Endothelial cell (in vitro differentiated cells): ENCODE measurements around the gene BSX. TPM values are rescaled to one million over a fixed set of nuclear protein-coding genes. Genes with fewer than 3 reads are reported as not detected.

ENCODE experiments used
- DNase-seq: peaks from one replicate; pipeline ENCODE4 v3.0.0; 2021; ENCODE audit warnings: low spot score
- H3K27ac Mint-ChIP-seq: one replicate; pipeline ENCODE4 v1.8.0; 2021; ENCODE audit warnings: mixed read lengths, inconsistent platforms; ENCODE audit not compliant: unreplicated experiment
- H3K27me3 Mint-ChIP-seq: one replicate; pipeline ENCODE4 v1.8.0; 2021; ENCODE audit warnings: mild to moderate bottlenecking, moderate library complexity, mixed read lengths, inconsistent platforms; ENCODE audit not compliant: unreplicated experiment
- H3K36me3 Mint-ChIP-seq: one replicate; pipeline ENCODE4 v1.8.0; 2021; ENCODE audit warnings: mild to moderate bottlenecking, low read depth, mixed read lengths, inconsistent platforms; ENCODE audit not compliant: unreplicated experiment
- H3K4me1 Mint-ChIP-seq: one replicate; pipeline ENCODE4 v1.8.0; 2021; ENCODE audit warnings: mild to moderate bottlenecking, mixed read lengths, inconsistent platforms; ENCODE audit not compliant: unreplicated experiment
- H3K4me3 Mint-ChIP-seq: one replicate; pipeline ENCODE4 v1.8.0; 2021; ENCODE audit warnings: mild to moderate bottlenecking, mixed read lengths, inconsistent platforms; ENCODE audit not compliant: unreplicated experiment
- H3K9me3 Mint-ChIP-seq: one replicate; pipeline ENCODE4 v1.8.0; 2021; ENCODE audit warnings: mixed read lengths, inconsistent platforms; ENCODE audit not compliant: unreplicated experiment
- long read RNA-seq: library from polyadenylated mRNA; unstranded; transcript quantifications from one replicate; pipeline ENCODE4 v2.0.0, GENCODE V29; 2020; ENCODE audit not compliant: unreplicated experiment
- total RNA-seq: library from RNA; stranded (reverse); fragmentation: NEBNext Ultra II Directional; extraction: Animal tissue kit (Norgen Biotek cat#: 25700); gene quantifications from one replicate; pipeline ENCODE4 v1.2.1, GENCODE V29; 2021; ENCODE audit not compliant: unreplicated experiment
- TF ChIP-seq, protein P1 (sequence below): fragments of 200-600 bp; sonication (generic); IDR thresholded peaks from one replicate; pipeline ENCODE4 v1.5.0; 2021; ENCODE audit warnings: antibody characterized with exemption; ENCODE audit not compliant: unreplicated experiment

BSX gene
- total RNA-seq = not detected
- long read RNA-seq = 0 reads

DNA sequence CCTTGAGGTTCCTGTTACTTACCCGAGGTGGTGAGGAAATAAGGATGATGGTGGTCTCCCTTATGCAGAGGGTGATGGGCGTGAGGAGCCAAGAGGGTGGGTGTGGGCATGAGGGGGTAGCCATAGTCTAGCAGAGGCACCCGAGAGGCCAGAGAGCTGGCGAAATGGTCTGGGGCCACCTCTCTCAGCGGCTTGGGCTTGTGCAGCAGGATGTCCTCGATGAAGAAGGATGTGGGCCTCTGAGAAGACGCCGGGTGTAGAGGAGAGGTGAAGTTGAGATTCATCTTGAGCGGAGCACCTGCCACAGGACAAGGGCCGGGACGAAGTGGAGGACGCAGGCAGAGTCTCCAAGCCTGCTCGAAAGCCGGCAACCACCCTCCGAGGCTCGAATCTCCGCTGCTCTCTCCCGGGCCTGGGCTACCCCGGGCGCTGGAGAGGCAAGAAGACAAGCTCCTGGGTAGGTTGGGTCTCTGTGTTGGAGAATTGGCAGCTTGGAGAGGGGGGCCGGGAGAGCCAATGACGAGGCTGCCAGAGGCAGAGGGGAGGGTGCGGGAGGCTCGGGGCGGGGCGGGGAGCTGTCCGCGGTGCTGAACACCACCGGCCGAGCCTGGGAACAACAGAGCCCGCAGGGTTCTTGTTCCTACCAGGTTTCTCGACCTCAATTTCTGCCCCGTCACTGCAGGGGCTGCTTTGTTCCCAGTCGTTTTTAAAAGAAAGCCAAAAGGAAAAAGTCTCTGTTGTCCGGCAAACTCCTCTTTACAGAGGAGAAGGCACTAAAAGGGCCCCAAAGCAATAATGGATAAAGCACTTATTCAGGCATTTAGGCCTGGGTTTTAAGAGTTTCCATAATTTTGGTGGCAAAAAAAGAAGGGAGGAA, at the start of gene BSX:
TSS of gene BSX (minus strand) at position 447 of the 877 bp plus-strand sequence. CDS start at position 284, 163 bp downstream.
- peaks cover 35% of the 10 kb centered on the region for H3K27me3 Mint-ChIP-seq
- TF ChIP-seq, protein P1, sequence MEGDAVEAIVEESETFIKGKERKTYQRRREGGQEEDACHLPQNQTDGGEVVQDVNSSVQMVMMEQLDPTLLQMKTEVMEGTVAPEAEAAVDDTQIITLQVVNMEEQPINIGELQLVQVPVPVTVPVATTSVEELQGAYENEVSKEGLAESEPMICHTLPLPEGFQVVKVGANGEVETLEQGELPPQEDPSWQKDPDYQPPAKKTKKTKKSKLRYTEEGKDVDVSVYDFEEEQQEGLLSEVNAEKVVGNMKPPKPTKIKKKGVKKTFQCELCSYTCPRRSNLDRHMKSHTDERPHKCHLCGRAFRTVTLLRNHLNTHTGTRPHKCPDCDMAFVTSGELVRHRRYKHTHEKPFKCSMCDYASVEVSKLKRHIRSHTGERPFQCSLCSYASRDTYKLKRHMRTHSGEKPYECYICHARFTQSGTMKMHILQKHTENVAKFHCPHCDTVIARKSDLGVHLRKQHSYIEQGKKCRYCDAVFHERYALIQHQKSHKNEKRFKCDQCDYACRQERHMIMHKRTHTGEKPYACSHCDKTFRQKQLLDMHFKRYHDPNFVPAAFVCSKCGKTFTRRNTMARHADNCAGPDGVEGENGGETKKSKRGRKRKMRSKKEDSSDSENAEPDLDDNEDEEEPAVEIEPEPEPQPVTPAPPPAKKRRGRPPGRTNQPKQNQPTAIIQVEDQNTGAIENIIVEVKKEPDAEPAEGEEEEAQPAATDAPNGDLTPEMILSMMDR = no peak
- DNase-seq = peak; percentile 81
- H3K4me1 Mint-ChIP-seq = peaks cover 29% of the 10 kb centered on the region
- no peak within 1 kb of the TSS for H3K4me3 Mint-ChIP-seq
- H3K36me3 Mint-ChIP-seq = no peaks in the 10 kb centered on the region
- H3K27ac Mint-ChIP-seq = no peak within 1 kb of the TSS
- H3K9me3 Mint-ChIP-seq = no peaks in the 10 kb centered on the region

DNA sequence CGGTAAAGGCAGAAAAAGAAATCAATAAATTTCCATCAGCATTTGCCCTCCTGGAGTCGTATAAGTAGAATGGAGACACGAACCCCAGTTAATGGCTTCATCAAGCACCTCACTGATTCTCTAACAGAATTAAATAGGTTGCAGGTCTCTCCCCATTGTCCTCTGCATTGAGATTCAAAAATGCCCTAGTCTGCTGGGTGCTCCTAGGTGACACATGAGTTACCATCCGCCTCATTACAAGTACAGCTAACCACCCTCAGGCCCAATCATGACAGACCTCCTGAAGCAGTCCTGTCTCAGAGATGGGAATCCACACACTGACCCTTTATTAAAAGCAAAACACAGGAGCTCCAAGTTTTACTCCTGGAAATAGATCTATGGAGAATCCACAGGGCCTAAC, 48.9 kb upstream of the BSX start:
- Mint-ChIP-seq H3K36me3 (no peaks in the 10 kb centered on the region), H3K4me3 (no peak overlapping the region), H3K27me3 (no peaks in the 10 kb centered on the region), H3K4me1 (no peaks in the 10 kb centered on the region), H3K9me3 (no peaks in the 10 kb centered on the region), H3K27ac (no peak overlapping the region)
- TF ChIP-seq, protein P1 = no peak
- DNase-seq = no peak

DNA sequence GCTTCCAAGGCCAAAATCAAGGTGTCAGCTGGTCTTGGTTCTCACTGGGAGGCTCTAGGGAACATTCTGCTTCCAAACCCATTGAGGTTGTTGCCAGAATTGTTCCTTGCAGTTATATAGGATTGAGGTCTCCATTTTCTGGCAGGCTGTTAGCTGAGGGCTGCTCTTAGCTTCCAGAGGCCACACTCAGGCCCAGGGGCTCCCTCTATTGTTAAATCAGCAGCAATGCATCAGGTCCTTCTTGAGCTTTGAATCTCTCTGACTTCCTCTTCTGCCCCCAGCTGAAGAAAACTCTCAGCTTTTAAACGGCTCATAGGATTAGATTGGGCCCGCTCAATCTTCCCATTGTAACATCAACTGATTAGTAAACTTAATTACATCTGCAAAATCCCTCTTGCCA, 39.3 kb upstream of the BSX start:
- no peak overlapping the region for H3K4me3 Mint-ChIP-seq
- peak; percentile 32 for DNase-seq
- H3K36me3 Mint-ChIP-seq = no peaks in the 10 kb centered on the region
- peaks cover 6% of the 10 kb centered on the region for H3K4me1 Mint-ChIP-seq
- no peaks in the 10 kb centered on the region for H3K9me3 Mint-ChIP-seq
- peaks cover 2% of the 10 kb centered on the region for H3K27me3 Mint-ChIP-seq
- no peak overlapping the region for H3K27ac Mint-ChIP-seq
- TF ChIP-seq, protein P1 = peak; percentile 36

DNA sequence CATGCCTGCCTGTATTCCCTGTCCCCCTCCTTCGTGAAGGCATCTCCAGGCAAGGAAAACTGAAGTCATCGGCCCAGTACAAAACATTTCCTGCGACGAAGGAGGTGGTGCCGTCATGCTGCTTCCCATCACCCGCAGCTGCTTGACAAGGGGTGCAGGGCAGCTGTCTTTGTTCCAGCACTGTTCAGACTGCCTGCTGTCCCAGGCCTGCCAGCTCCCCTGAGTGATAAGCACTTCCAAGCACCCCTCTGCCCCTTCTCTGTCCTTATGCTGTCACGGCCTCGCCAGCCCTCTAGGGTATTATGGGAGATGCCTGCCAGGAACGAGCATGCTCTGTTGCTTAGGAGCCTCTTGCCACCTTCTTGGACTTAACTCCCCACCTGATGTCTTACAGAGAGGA, 37.1 kb upstream of the BSX start:
- no peak overlapping the region for H3K27ac Mint-ChIP-seq
- H3K4me3 Mint-ChIP-seq = no peak overlapping the region
- H3K9me3 Mint-ChIP-seq = no peaks in the 10 kb centered on the region
- H3K27me3 Mint-ChIP-seq = no peaks in the 10 kb centered on the region
- no peaks in the 10 kb centered on the region for H3K36me3 Mint-ChIP-seq
- TF ChIP-seq, protein P1 = no peak
- H3K4me1 Mint-ChIP-seq = peaks cover 6% of the 10 kb centered on the region
- no peak for DNase-seq

DNA sequence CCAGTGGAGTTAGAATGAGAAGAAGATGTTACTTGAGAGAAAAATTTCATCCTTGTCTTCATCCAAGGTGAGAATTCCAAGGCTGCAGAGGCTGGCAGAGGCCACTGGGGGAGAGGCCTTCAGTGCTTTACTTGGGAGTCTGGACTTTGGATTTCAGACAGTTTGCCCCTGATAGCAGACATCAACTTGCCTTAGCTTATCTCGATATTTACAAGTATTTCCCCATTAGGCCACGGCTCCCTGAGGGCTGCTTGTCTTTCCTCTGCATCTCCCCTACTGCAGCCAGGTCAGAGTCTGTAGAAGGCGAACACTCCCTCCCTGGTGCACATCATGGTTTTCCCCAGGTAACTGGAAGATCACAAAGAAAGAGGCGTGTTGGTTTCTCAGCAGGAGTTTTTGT, 29.9 kb upstream of the BSX start:
- Mint-ChIP-seq H3K36me3 (no peaks in the 10 kb centered on the region), H3K4me1 (no peaks in the 10 kb centered on the region), H3K4me3 (no peak overlapping the region), H3K9me3 (no peaks in the 10 kb centered on the region), H3K27me3 (no peaks in the 10 kb centered on the region), H3K27ac (no peak overlapping the region)
- TF ChIP-seq, protein P1 = no peak
- no peak for DNase-seq
